Endodermal cell (in vitro differentiated cells): ENCODE measurements around the gene IL36B. TPM values are rescaled to one million over a fixed set of nuclear protein-coding genes. Genes with fewer than 3 reads are reported as not detected.

ENCODE experiments used
- DNase-seq: peaks from one replicate; pipeline ENCODE4 v3.0.0-alpha.2; 2017
- H3K27ac ChIP-seq: 2 replicates; pipeline ENCODE4 v1.5.1; 2013; ENCODE audit warnings: mild to moderate bottlenecking, low read depth, low read length, moderate library complexity
- H3K27me3 ChIP-seq: 2 replicates; pipeline ENCODE4 v1.6.1; 2013; ENCODE audit warnings: mild to moderate bottlenecking, low read length, moderate library complexity; ENCODE audit not compliant: insufficient read depth, control insufficient read depth, poor library complexity, severe bottlenecking
- H3K36me3 ChIP-seq: 2 replicates; pipeline ENCODE4 v1.7.0; 2013; ENCODE audit warnings: mild to moderate bottlenecking, low read length, moderate library complexity; ENCODE audit not compliant: control insufficient read depth, insufficient read depth
- H3K4me1 ChIP-seq: one replicate; pipeline ENCODE4 v1.7.0; 2013; ENCODE audit warnings: low read length; ENCODE audit not compliant: control insufficient read depth, insufficient read depth
- H3K4me3 ChIP-seq: 2 replicates; pipeline ENCODE4 v1.5.1; 2013; ENCODE audit warnings: mild to moderate bottlenecking, low read length, moderate library complexity
- H3K9ac ChIP-seq: 2 replicates; pipeline ENCODE4 v1.6.1; 2013; ENCODE audit warnings: mild to moderate bottlenecking, low read length, moderate library complexity; ENCODE audit not compliant: poor library complexity, severe bottlenecking; ENCODE audit errors: extremely low read depth
- H3K9me3 ChIP-seq: 2 replicates; pipeline ENCODE4 v1.6.1; 2013; ENCODE audit warnings: mild to moderate bottlenecking, low read length, moderate library complexity; ENCODE audit not compliant: control insufficient read depth
- H3K27ac Mint-ChIP-seq: 2 replicates; pipeline ENCODE4 v1.8.0; 2020; ENCODE audit warnings: mixed read lengths
- H3K27me3 Mint-ChIP-seq: 2 replicates; pipeline ENCODE4 v1.8.0; 2021; ENCODE audit warnings: mild to moderate bottlenecking, mixed read lengths; ENCODE audit not compliant: insufficient read depth
- H3K36me3 Mint-ChIP-seq: 2 replicates; pipeline ENCODE4 v1.8.0; 2020; ENCODE audit warnings: low read depth, mixed read lengths
- H3K4me1 Mint-ChIP-seq: 2 replicates; pipeline ENCODE4 v1.8.0; 2020; ENCODE audit warnings: mixed read lengths
- H3K4me3 Mint-ChIP-seq: 2 replicates; pipeline ENCODE4 v1.8.0; 2020; ENCODE audit warnings: mild to moderate bottlenecking, moderate library complexity, mixed read lengths
- H3K9me3 Mint-ChIP-seq: 2 replicates; pipeline ENCODE4 v1.8.0; 2020; ENCODE audit warnings: mild to moderate bottlenecking, mixed read lengths
- WGBS, 2 experiments: methylation state at CpG; one replicate each; pipeline versions ENCODE4 v1.1.5 to v1.1.7; 2013; ENCODE audit warnings: missing lambda C conversion rate in 2 of 2, mixed read lengths in 1 of 2; ENCODE audit not compliant: insufficient coverage in 1 of 2, insufficient read length in 1 of 2; 5-methylcytosine and 5-hydroxymethylcytosine counted together
- long read RNA-seq, 4 experiments: library from polyadenylated mRNA in 2 of 4; library from RNA in 1 of 4; library from capped mRNA in 1 of 4; stranded (forward) in 3 of 4; unstranded in 1 of 4; transcript quantifications; one replicate each; pipeline ENCODE4 v2.0.0, GENCODE V29; 2020 to 2021; ENCODE audit warnings: inconsistent platforms in 1 of 4
- polyA plus RNA-seq, 2 experiments: library from polyadenylated mRNA; stranded (reverse); fragments of 50-300 nt; gene quantifications; one replicate each; pipeline ENCODE4 v1.2.3, GENCODE V29; 2013
- total RNA-seq, 2 donors: library from RNA; stranded (reverse); fragmentation: NEBNext Ultra II Directional in 1 of 2; extraction: Animal tissue kit (Norgen Biotek cat#: 25700) in 1 of 2; gene quantifications; 2 replicates in 1 of 2; 3 replicates in 1 of 2; pipeline ENCODE4 v1.2.1, GENCODE V29; 2021
- TF ChIP-seq, protein P1 (sequence below): fragments of 200-600 bp; sonication (generic); conservative IDR thresholded peaks from 2 replicates; pipeline ENCODE4 v1.5.0; 2021; ENCODE audit warnings: antibody characterized with exemption, mild to moderate bottlenecking

Gene IL36B
- total RNA-seq = not detected
- polyA plus RNA-seq (2013, experiment 1 of 2) = not detected
- polyA plus RNA-seq (2013, experiment 2 of 2) = not detected
- long read RNA-seq, experiment 1 = 0 reads
- long read RNA-seq, experiment 2 = 0 reads
- long read RNA-seq, experiment 3 = 0 reads
- long read RNA-seq, experiment 4 = 0 reads

DNA sequence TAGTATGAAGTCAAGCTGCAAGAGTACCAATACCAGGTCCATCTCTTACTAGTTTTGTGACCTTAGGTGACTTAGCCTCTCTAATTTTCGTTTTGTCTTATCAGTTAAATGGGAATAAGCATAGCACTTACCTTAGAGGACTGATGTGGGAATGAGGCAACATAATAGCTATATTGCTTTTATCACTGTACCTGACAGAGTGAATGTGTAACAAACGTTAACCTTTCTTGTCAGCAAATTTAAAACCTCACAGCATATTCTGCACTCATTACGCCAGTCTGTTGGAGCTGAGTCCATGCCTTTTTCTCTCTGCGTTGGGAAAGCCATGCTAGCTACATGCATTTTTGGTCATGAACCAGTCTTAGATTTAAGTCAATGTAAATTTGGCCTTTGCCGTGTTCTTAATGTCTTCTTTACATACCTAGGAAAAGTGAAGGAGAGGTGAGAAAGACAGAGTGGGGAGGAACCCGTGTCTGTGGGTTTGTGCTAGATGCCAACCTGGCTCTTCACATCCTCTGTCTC, at the start of gene IL36B:
IL36B (minus strand) TSS at position 472 of the 522 bp plus-strand sequence.
- Histone ChIP-seq H3K27ac (no peak within 1 kb of the TSS), H3K36me3 (no peaks in the 10 kb centered on the region), H3K9me3 (peaks cover 31% of the 10 kb centered on the region), H3K27me3 (no peaks in the 10 kb centered on the region), H3K4me1 (no peaks in the 10 kb centered on the region), H3K4me3 (no peak within 1 kb of the TSS), H3K9ac (no peak within 1 kb of the TSS)
- Mint-ChIP-seq H3K9me3 (peaks cover 52% of the 10 kb centered on the region), H3K27me3 (peaks cover 10% of the 10 kb centered on the region), H3K27ac (no peak within 1 kb of the TSS), H3K4me1 (no peaks in the 10 kb centered on the region), H3K4me3 (no peak within 1 kb of the TSS), H3K36me3 (no peaks in the 10 kb centered on the region)
- no peak for DNase-seq
- TF ChIP-seq, protein P1, sequence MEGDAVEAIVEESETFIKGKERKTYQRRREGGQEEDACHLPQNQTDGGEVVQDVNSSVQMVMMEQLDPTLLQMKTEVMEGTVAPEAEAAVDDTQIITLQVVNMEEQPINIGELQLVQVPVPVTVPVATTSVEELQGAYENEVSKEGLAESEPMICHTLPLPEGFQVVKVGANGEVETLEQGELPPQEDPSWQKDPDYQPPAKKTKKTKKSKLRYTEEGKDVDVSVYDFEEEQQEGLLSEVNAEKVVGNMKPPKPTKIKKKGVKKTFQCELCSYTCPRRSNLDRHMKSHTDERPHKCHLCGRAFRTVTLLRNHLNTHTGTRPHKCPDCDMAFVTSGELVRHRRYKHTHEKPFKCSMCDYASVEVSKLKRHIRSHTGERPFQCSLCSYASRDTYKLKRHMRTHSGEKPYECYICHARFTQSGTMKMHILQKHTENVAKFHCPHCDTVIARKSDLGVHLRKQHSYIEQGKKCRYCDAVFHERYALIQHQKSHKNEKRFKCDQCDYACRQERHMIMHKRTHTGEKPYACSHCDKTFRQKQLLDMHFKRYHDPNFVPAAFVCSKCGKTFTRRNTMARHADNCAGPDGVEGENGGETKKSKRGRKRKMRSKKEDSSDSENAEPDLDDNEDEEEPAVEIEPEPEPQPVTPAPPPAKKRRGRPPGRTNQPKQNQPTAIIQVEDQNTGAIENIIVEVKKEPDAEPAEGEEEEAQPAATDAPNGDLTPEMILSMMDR = no peak
- WGBS, 2 experiments = 82 to 100% methylated on average over 3 to 6 of the region's 6 CpGs

- WGBS, 2 experiments = 90 to 92% methylated on average over 2 of the region's 2 CpGs
Observed at GRCh38 chr2:113102133-113102532, 49.5 kb upstream of the IL36B start.

GRCh38 chr2:113098532-113098931, 45.9 kb upstream of the IL36B start:
- no peak overlapping the region for H3K27ac ChIP-seq
- Mint-ChIP-seq H3K9me3 (peaks cover 48% of the 10 kb centered on the region), H3K4me1 (peaks cover 3% of the 10 kb centered on the region), H3K4me3 (no peak overlapping the region), H3K27me3 (peaks cover 26% of the 10 kb centered on the region), H3K27ac (no peak overlapping the region), H3K36me3 (no peaks in the 10 kb centered on the region)
- no peak for DNase-seq
- H3K9ac ChIP-seq = no peak overlapping the region
- TF ChIP-seq, protein P1 = no peak
- H3K9me3 ChIP-seq = peaks cover 39% of the 10 kb centered on the region
- 93 to 100% methylated on average over 1 to 6 of the region's 6 CpGs for WGBS, 2 experiments
- no peaks in the 10 kb centered on the region for H3K36me3 ChIP-seq
- peaks cover 24% of the 10 kb centered on the region for H3K27me3 ChIP-seq
- no peaks in the 10 kb centered on the region for H3K4me1 ChIP-seq
- no peak overlapping the region for H3K4me3 ChIP-seq

More at GRCh38 chr2:113102133-113102532, 49.5 kb upstream of the IL36B start:
- Histone ChIP-seq H3K9me3 (peaks cover 31% of the 10 kb centered on the region), H3K4me1 (no peaks in the 10 kb centered on the region), H3K36me3 (no peaks in the 10 kb centered on the region), H3K27me3 (peaks cover 52% of the 10 kb centered on the region), H3K27ac (no peak overlapping the region), H3K4me3 (no peak overlapping the region), H3K9ac (no peak overlapping the region)
- Mint-ChIP-seq H3K27me3 (peaks cover 49% of the 10 kb centered on the region), H3K4me1 (peaks cover 7% of the 10 kb centered on the region), H3K27ac (no peak overlapping the region), H3K36me3 (no peaks in the 10 kb centered on the region), H3K4me3 (no peak overlapping the region), H3K9me3 (peaks cover 33% of the 10 kb centered on the region)
- no peak for DNase-seq
- TF ChIP-seq, protein P1 = no peak
